ENCODE data around the gene FLNB. TPM values are rescaled to one million over a fixed set of nuclear protein-coding genes. Genes with fewer than 3 reads are reported as not detected.
A peak's percentile ranks its signal among the peaks of the same experiment; 100 is the strongest.

Gene FLNB
- total and polyA plus RNA-seq, 2 of the 8 experiments (the other 6 are each of a cell fraction or from before 2014, with no cell fraction given), result 72.3 to 118 TPM

GRCh38 chr3:58059349-58060321 is 51.4 kb downstream of the FLNB start:
- no peak overlapping the region for H2BK15ac ChIP-seq (ENCODE audit: low read length)
- peak overlapping the region; percentile 76 for H2AK5ac ChIP-seq (ENCODE audit: low read depth, low read length)
- H3K23me2 ChIP-seq (ENCODE audit: low read depth, low read length), result no peaks in the 10 kb centered on the region; the same call in 1 of the 2 replicates
- CTCF ChIA-PET (ENCODE audit: partially characterized antibody), result interaction anchor here (0.6 to 2.9 kb wide), 14 partner anchors 14 to 98 kb away, joined by 3 to 8 read pairs (median 3); partner anchors contain the start of gene FLNB
- peaks cover 0 to 81% of the 10 kb centered on the region in 2 experiments; a peak in 3 of 4 replicates for H3K79me2 ChIP-seq (ENCODE audit: control insufficient read depth in 1 of 2, insufficient read depth in 2 of 2, low read length in 2 of 2)
- peak overlapping the region; percentile 90; the same call in 1 of the 2 replicates for H4K8ac ChIP-seq (ENCODE audit: extremely low read depth, insufficient read depth, low read length)
- POLR2A ChIA-PET (ENCODE audit: partially characterized antibody), result interaction anchor here (0.6 to 2.2 kb wide), 7 partner anchors 9 to 91 kb away, joined by 3 to 9 read pairs (median 4); no protein-coding TSS in a partner anchor
- no peak overlapping the region for H3K4ac ChIP-seq (replicated peaks; ENCODE audit: insufficient read length, low read depth, low read length)
- FAIRE-seq, result no peak
- no peak overlapping the region for H4K91ac ChIP-seq (replicated peaks; ENCODE audit: insufficient read length, low read length)
- H2BK12ac ChIP-seq (ENCODE audit: low read depth, low read length), result peak overlapping the region; percentile 28; the same call in 1 of the 2 replicates
- H2BK120ac ChIP-seq (replicated peaks; ENCODE audit: low read depth, low read length), result no peak overlapping the region
- H2BK5ac ChIP-seq (ENCODE audit: low read depth, low read length), result peak overlapping the region; percentile 18
- no peak overlapping the region for H2BK20ac ChIP-seq (ENCODE audit: low read length)
- H3K23ac ChIP-seq (ENCODE audit: insufficient read length), result no peak overlapping the region
- H3K79me1 ChIP-seq (ENCODE audit: low read depth, low read length), result peaks cover 10% of the 10 kb centered on the region
- no peak overlapping the region for H2AFZ ChIP-seq (ENCODE audit: low read length)
- peak overlapping the region; percentile 13; the same call in 1 of the 2 replicates for H3K27ac ChIP-seq (ENCODE audit: low read depth, low read length)
- no peaks in the 10 kb centered on the region for H3K9me3 ChIP-seq (ENCODE audit: insufficient read depth in 2 of 2, low read depth in 1 of 2, low read length in 1 of 2)
- no peak overlapping the region for H3K14ac ChIP-seq (ENCODE audit: insufficient read length)
- peaks cover 14 to 30% (median 19%) of the 10 kb centered on the region in 4 experiments for H3K4me1 ChIP-seq (replicated peaks in 1 of 4; ENCODE audit: control insufficient read depth in 3 of 4, insufficient read depth in 4 of 4, low read length in 3 of 4)
- no peak overlapping the region for H3K4me3 ChIP-seq (ENCODE audit: extremely low read depth in 1 of 4, insufficient read depth in 2 of 4, low read depth in 3 of 4, low read length in 4 of 4)
- peak overlapping the region; percentile 16 for H4K5ac ChIP-seq (ENCODE audit: insufficient read length, low read depth, low read length)
- WGBS, 2 experiments (ENCODE audit: extremely low coverage in 1 of 2, insufficient coverage in 1 of 2, insufficient read length in 1 of 2, insufficient replicate concordance in 2 of 2, low coverage in 1 of 2, low lambda C conversion rate in 2 of 2, missing lambda C conversion rate in 1 of 2), result 84% methylated on average over 15 of the region's 15 CpGs; no CpG with 5 or more reads in 1 of the 2 experiments
- 0 out of 2 replicates have a peak overlapping the region, but pooled peaks have one; percentile 42 for H3K18ac ChIP-seq (ENCODE audit: extremely low read depth, low read length)
- H3K56ac ChIP-seq (replicated peaks; ENCODE audit: insufficient read length, low read depth, low read length), result no peak overlapping the region
- no peak for DNase-seq (ENCODE audit: low read depth in 1 of 2, low spot score in 2 of 2)
- no peak for TF ChIP-seq POLR2A (IDR thresholded peaks at IDR 0.05; ENCODE audit: control extremely low read depth in 1 of 2, low read depth in 2 of 2, low read length in 2 of 2)
- no peak for TF ChIP-seq YY1 (IDR thresholded peaks at IDR 0.05; ENCODE audit: low read depth, low read length)
- TF ChIP-seq SRF (IDR thresholded peaks at IDR 0.05; ENCODE audit: low read depth, low read length), result peak; percentile 94
- peak overlapping the region in 1 of 2 experiments; percentile 11; a peak in 2 of 4 replicates for H3K4me2 ChIP-seq (ENCODE audit: insufficient read depth in 1 of 2, low read depth in 2 of 2, low read length in 2 of 2)
- H3K36me3 ChIP-seq (ENCODE audit: control insufficient read depth in 2 of 4, insufficient read depth in 4 of 4, low read length in 3 of 4), result no peaks in the 10 kb centered on the region
- H3K27me3 ChIP-seq (replicated peaks in 1 of 4; ENCODE audit: control insufficient read depth in 3 of 4, extremely low read depth in 1 of 4, insufficient read depth in 3 of 4, low read length in 3 of 4), result no peaks in the 10 kb centered on the region
- H3K9ac ChIP-seq (replicated peaks in 1 of 4; ENCODE audit: extremely low read depth in 1 of 4, low read depth in 3 of 4, low read length in 3 of 4), result 0 out of 7 replicates have a peak overlapping the region, but pooled peaks of 1 of the 4 experiments have one; percentile 3
- H4K20me1 ChIP-seq (replicated peaks in 1 of 2; ENCODE audit: control insufficient read depth in 1 of 2, insufficient read depth in 2 of 2, low read length in 2 of 2), result peaks cover 3 to 16% of the 10 kb centered on the region in 2 experiments
